HG03457 (cell line): ENCODE data around the gene EZR.
"Not testable (repeated sequence)": the region's sequence is repeated elsewhere in the genome, so short reads cannot be mapped to it uniquely, and the experiment has no call there.

Experiments
- ATAC-seq: cut with Tn5 transposase; IDR thresholded peaks from one replicate; pipeline ENCODE4 v1.9.1; 2021; ENCODE audit warnings: moderate number of reproducible peaks; ENCODE audit not compliant: unreplicated experiment

EZR gene

DNA sequence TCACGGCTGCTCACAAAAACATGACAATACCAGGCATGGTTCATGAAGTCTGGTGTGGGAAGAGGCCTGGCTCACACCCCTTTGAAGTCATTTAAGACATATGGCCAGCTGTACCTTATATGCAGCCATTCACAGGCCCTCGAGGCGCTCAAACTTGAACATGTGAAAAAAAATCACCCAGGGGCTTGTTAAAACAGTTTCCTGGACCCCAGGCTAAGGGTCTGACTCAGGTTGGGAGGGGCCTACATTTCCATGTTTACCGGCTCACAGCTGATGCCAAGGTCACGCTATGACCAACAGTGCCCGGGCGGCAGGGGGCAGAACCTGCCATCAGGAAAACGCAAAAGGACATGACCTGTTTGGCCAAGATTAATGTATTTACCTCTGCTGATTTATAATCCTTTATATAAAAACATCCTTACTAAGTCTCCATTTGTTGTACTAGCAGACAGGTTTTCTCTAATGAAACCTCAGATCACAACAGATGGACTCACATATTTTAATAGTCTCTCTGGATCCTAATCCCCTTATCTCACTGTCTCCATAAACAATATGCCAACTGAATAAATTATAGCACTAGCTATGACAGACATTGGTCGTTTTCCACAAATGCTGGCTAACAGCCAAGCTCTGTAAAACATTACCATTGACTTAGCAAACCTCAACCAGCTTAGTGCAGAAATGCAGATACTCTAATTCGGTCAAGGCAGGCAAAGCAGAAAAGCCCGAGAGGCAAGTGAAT, 19.9 kb downstream of the EZR start:
- no peak for ATAC-seq

DNA sequence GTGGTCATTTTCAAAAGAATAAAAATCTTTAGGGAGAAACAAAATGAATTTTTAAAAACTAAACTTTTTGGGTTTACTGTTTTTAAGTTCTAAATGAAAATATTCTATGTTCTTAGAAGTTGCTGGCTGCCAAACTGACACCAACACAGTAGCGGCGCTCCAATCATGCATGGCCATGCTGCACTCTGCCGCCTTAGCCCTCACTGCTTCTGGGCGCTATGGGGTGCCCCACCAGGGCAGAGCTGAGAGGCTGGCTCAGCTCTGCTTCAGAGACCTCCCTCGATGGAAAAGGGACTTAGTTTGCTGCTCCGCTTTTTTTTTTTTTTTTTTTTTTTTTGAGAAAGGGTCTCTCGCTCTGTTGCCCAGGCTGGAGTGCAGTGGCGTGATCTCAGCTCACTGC, 20.9 kb downstream of the EZR start:
- ATAC-seq = no peak

DNA sequence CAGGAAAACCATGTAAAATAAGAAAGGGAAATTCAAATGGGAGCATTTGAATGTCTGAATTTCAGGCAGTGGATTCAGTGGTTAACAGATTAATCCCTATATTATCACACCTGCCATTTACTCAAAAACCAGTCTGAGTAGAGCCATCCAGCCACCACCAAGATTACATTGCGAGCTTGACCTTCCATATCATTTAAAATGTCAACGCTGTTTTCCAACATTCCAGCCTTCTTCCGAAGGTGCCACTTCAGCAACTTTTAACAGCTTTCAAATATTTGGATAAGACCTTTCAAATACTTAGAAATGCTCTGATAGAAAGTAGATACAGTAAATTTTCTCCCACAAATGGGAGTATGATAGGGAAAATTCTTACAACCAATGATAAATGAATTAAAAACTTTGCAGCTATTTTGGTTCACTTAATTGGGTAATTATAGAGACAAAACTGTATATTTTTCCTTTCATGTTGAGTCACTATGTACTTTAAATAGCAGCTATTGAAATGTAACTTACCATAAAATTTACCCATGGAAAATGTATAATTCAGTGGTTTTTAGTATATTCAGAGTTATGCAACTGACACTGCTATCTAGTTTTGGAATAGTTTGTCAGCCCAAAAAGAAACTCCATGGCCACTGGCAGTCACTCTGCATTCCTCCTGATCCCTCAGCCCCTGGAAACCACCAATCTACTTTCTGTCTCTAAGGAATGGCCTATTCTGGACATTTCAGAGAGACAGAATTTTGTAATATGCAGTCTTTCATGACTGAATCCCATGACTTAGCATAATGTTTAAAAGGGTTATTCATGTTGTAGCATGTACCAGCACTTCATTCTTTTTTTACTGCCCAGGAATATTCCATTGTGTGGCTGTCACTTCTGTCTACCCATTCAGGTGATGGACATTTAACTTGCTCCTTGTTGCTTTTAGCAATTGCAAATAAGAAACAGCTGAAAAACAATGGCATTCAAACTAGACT, 21.5 kb downstream of the EZR start:
- no peak for ATAC-seq

DNA sequence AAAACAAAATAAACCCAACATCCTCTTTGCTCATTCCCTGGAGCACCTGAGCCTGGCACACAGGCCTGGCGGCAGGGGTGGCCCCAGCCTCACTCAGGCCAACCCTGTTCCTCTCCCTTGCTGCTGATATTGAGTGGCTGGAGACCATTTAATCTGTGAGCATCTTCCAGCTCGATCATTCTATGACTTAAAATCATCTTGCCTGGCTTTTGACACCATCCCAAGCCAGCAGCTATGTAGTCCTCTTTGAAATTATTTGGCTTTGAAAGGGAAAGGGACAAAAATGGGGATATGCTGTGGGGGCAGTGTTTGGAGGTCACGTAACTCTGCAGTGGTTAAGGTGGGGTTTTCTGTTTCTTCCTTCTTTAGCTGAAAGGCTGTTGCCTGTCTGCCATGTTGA, 22.8 kb downstream of the EZR start:
- no peak for ATAC-seq

DNA sequence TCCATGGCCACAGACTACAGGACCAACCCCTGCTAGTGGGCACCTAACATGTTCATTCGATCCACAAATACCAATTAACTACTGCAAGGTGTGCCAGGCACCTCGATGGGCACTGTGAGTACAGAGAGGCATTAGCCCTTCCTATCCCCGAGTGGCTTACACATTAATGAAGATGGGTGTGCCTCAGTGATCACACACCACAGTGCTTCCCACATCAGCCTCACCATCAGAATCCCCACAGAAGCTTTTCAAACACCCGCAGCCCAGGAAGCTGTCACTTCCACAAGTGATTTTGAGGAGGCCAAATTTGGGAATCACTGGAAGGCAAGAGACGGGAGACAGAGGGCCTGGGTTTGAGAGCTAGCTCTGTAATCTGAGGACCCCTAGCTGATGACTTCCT, 23.7 kb downstream of the EZR start:
- ATAC-seq = no peak

DNA sequence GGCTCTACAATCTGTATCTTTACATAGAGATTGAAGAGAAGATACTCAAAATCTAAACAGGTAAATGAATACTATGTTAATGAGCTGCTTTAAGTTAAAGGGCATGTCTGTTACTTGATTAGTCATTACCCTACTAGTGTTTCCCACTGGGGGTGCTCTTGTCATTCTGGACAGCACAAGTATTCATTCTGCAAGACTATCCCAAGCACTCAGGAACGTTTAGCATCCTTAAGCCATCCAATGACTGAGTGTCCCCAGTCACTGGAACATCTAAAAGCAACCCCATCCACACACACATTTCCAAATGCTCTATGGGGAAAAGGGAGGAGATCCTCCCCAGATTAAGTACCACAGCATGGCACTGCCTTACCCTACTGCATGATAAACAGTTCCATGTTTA, 25.7 kb downstream of the EZR start:
- no peak for ATAC-seq

DNA sequence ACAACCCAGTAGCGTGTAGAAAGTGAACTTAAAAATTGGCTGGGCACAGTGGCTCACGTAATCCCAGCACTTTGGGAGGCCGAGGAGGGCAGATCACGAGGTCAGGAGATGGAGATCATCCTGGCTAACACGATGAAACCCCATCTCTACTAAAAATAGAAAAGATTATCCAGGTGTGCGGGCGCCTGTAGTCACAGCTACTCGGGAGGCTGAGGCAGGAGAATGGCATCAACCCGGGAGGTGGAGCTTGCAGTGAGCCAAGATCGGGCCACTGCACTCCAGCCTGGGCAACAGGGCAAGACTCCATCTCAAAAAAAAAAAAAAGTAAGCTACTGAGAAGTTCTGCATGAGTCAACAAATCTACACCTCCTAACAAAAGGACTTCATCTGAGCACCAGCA, 26.7 kb downstream of the EZR start:
- ATAC-seq = not testable (repeated sequence)

DNA sequence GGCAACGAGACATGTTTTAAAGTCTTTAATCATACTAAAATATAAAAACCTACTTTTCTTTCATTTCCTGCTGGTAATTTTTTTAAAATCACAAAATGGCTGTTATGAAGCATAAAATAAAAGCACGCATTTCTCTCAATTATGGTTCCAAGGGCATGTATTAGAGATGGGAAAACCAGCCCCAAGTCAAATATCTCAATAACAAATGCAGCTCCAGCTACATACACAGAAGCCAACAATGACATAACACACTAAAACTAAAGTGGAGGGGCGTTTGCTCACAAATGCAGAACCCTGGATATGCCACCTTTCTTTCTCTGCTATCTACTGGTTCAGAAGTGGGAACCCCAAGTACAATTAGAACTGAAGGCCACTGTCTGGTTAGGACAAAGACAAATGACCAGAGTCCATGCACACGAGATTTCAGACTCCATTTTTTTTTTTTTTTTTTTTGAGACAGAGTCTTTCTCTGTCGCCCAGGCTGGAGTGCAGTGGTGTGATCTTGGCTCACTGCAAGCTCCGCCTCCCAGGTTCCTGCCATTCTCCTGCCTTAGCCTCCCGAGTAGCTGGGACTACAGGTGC, 27.8 kb downstream of the EZR start:
- no peak for ATAC-seq

DNA sequence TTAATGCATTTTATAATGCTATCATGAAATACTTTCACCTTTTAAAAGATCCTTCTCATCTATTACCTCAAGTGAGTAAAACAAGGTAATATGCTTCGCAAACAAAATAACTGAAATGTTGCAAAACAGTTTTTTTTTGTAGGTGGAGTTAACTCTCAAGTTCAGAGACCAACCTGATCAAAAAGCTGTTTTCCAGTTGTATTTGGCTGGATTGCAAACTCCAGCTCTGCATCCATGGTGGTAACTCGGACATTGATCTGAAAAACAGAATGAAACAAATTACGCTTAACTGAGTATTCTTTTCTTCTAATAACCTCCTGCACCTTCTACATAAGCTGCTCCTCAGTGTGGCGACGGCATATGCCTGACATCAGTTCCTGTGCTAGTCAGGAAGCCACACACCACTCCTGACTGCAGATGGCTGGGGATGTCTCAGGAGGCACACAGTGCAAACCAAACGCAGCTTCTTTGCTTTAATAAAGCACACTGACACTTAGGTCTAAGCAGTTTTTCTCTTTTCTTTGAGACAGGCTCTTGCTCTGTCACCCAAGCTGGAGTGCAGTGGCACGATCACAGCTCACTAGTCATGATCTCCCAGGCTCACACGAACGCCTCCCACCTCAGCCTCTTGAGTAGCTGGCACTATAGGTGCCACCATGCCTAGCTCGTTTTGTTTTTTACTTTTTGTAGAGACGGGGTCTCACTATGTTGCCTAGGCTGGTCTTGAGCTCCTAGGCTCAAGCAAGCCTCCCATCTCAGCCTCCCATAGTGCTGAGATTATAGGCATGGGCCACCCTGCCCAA, 29.9 kb downstream of the EZR start:
- no peak for ATAC-seq

DNA sequence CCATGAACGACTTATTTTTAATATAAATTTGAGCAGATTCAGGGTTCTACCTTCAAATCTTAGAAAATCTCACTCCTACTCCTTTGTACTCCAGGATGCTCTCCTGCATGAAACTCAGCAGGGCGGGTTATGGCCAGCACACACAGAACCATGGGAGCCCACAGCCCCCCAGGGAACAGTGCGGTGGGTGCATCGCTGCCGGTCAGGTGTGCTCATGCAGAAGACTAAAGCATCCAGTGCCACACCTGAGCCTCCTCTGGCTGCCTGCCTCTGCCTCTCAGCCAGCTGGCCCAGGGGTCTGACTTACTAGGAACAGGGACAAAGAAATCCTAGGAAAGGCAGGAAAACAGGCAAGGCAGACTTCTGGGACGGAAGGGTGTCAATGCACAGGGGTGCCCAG, 31.8 kb downstream of the EZR start:
- no peak for ATAC-seq

DNA sequence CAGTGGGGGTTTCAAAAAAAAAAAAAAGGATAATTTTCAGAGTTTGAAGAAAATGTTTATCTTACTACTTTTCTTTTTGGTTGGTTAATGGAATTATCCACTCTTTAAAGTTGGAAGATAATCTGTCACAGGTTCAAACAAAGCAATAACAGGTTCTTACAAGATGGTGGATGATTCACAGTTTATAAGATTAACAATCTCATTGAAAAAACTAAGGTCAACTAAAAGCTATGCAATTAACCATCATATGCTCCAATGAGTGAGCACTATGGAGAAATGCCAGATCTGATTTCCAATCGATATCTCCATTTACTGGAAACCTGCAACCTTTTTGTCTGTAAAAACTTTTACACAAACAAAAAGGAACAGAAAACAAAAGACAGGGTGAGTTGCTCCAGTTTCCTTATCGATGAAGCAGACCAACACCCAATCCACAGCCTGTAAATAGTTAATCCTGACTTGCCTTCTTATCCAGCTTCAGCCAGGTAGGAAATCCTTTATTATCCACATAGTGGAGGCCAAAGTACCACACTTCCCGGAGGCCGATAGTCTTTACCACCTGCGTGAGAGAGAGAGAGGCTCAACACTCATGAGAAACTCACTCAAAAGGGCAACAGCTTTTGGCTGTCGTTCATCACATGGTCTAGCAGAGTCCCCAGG, 32.4 kb downstream of the EZR start:
- ATAC-seq = no peak

DNA sequence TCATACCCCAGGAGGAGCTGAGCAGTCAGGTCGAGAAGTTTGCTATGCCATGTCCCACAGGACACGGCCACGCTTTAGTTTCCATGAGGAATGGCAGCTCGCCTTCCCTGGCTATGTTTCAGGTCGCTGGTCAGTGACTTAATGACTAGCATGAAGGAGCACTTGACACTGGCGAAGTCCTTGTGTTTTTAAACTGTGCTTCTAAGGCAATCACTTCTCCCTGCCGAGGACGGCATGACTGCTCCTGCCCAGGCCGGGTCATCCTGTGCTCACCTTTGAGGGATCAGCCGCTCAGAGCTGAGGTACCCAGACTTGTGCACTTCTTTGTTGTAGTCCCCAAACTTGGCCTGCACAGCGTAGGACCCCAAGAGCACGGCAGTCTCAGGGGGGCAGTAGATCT, 34.1 kb downstream of the EZR start:
- no peak for ATAC-seq

DNA sequence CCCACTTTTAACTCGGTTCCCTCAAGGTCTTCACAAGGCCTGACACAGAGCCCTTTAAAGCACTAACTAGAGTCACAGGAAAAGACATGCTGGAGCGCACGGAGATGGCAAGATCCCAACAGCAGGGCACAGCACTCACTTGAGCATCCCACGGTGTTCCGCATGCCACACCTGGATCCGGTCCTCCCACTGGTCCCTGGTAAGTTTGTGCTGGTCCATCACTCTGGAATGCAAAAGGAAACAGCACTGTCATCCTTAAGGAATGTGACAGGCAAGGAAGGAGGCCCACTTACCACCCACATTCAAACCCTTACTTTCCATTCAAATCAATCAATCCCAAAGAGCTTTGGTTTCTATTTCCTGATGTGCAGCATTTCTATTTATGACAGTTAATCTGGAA, 34.7 kb downstream of the EZR start:
- ATAC-seq = no peak

DNA sequence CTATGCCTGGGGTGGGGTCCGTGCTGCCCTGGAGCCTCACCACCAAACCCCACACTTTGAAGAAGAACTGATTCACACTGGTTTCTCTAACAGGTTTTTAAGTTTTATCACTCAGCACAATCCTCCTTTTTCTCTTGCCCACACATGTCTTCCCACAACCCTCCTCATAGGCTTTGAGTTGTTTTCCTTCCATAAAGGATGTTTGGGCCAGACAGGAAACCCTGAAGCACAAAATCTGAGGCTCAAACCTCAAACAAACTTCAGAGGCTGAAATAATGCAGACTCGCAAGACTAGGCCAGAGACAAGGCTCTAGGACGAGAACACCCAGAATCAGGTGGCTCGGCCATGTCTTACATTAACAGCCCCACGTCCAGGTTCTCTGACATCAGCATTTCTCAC, 35.3 kb downstream of the EZR start:
- ATAC-seq = no peak

DNA sequence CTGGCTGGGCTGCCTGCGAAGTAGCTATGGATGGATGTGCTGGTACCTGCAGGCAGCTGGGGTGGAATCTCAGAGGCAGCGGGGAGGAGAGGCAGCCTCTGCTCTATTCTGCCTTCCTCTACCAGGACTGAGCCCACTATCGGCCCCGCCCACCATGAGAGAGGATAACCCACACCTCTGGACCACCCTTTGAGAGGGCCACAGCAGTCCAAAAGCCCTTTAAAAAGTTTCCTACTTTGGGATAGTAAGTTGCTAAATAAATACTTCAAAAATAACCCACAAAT, 36.1 kb downstream of the EZR start:
- ATAC-seq = no peak

DNA sequence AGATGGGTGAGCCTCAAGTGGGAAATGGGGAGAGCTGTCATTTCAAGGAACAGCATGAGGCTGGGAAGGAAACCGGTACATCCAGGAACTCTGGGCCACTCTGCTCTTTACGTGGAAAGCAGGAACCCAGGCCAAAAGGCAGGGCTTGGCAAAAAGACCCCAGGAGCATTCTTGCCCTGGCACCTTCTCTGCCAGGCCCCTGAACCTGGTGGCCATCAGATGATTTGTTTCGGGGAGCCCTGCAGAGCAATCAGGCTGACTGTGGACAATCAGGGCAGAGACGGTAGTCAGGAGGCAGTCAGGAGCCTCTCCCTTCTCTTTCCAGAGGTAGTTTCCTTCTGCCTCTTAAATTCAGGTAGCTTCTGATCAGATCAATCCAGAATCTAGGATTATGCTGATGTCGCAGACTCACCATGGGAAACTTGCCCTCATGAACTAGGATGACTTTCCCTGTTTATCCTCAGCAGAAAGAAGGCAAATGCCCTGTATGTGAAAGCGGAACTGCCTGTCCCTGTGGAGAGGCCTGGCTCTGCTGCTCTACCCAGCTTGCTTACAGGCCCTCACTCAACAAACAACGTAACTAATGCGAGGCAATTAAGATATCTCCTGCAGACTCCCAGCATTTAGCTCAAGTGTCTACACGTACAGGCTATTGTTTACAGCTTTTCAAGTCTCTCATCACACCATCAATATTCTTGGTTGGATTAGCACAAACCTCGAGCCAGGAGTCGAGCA, 36.6 kb downstream of the EZR start:
- ATAC-seq = no peak

DNA sequence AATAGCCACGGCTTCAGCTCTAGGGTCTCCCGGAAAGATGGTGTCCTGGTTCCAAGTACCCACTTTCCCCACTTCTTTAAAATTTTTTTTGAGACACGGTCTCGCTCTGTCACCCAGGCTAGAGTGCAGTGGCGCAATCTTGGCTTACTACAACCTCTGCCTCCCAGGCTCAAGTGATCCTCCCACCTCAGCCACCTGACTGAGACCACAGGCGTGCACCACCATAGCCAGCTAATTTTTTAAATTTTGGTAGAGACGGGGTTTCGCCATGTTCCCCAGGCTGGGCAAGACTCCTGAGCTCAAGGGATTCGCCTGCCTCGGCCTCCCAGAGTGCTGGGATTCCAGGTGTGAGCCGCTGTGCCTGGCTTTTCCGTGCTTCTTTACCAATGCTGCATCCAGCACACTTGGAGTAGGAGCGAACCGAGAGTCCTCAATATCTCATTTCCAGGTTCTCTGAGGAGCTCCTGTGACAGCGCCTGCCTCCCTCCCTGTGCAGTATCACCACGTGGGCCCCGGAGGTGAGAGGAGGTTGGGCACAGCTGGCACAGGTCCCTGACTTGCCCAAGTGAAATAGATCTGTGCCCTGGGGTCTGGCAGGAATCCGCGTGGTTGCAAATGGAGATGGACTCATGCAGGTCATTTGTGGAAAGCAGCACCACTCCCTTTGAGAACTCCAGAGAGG, 37.3 kb downstream of the EZR start:
- no peak for ATAC-seq

DNA sequence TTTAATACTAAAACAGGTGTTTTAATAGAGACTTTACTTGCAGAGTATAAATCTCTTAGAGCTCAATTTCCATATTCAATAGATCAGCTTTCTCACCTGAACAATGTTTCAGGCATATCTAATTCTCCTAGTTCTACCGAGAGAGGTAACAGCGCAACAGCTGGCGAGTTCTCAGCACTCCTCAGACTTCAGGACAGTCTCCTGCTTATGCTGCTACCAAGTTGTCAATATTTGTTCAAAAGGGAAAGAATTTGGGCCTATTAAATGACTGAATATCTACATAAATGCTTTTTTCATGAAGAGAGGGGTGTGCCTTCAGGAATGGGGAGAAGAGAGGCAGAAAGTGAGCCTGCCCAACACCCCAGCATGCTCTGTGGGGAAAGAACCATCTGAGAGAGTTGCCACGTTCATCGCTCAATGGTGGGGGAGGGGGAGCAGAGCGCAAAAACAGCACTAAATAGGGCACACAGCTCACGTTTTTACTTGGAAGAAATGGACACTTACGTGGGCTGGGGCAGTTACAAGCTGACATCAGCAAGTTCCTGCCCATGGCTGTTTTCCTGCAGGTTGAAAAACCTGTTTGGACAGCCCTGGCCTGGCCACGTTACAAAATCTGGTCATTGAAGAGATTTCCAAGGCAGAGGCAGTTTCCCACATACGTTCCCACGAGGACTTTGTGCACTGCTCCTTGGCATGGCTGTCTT, 38.0 kb downstream of the EZR start:
- ATAC-seq = no peak
